Dendritic cell treated with granulocyte-macrophage colony-stimulating factor and Interleukin-4, amounts not matched to agents 40 ng/mL and 50 ng/mL, for 4 days (primary cell): ENCODE results near the gene IL21.
"Not testable (repeated sequence)": the region's sequence is repeated elsewhere in the genome, so short reads cannot be mapped to it uniquely, and the experiment has no call there.

Source experiments
- H3K27ac Mint-ChIP-seq: one replicate; pipeline ENCODE4 v1.8.0; 2022; ENCODE audit warnings: mild to moderate bottlenecking, mixed read lengths
- H3K27me3 Mint-ChIP-seq: one replicate; pipeline ENCODE4 v1.8.0; 2022; ENCODE audit warnings: mild to moderate bottlenecking, mixed read lengths
- H3K36me3 Mint-ChIP-seq: one replicate; pipeline ENCODE4 v1.8.0; 2022; ENCODE audit warnings: low read depth, mixed read lengths
- H3K4me1 Mint-ChIP-seq: one replicate; pipeline ENCODE4 v1.8.0; 2022; ENCODE audit warnings: low read depth, mixed read lengths
- H3K4me3 Mint-ChIP-seq: one replicate; pipeline ENCODE4 v1.8.0; 2022; ENCODE audit warnings: mild to moderate bottlenecking, moderate library complexity, mixed read lengths
- H3K9me3 Mint-ChIP-seq: one replicate; pipeline ENCODE4 v1.8.0; 2022; ENCODE audit warnings: mixed read lengths
- intact Hi-C: fragments of 100-400 bp; cut with micrococcal nuclease; formaldehyde crosslinking; loops from one replicate; pipeline ENCODE4 v1.15.0; 2022

The IL21 gene

DNA sequence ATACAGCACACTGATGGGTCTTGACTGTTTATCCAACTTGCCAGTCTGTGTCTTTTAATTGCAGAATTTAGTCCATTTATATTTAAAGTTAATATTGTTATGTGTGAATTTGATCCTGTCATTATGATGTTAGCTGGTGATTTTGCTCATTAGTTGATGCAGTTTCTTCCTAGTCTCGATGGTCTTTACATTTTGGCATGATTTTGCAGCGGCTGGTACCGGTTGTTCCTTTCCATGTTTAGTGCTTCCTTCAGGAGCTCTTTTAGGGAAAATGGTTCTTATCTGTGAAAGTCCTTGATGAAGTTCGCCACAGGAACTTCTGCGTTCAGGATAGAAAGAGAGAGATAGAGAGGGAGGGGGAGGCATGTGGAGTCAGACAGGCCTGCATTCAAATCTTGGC lies 35.7 kb upstream of the IL21 start:
- intact Hi-C loops, H3K9me3 Mint-ChIP-seq, H3K4me3 Mint-ChIP-seq, H3K36me3 Mint-ChIP-seq, H3K27me3 Mint-ChIP-seq, H3K27ac Mint-ChIP-seq, H3K4me1 Mint-ChIP-seq: not testable (repeated sequence)

DNA sequence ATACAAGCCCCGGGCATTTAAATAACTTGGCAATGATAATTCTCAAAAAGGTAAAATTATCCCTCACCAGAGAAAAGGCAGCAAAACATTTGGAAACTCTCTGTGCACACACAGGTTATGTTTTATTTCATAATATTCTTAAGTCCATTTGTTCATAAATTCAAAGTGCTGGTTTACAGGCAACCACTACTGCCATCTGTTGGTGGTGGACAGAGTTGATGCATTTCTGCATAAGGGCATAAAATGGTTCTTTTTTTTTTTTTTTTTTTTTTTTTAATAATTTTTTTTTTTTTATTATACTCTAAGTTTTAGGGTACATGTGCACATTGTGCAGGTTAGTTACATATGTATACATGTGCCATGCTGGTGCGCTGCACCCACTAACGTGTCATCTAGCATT lies 31.5 kb upstream of the IL21 start:
- intact Hi-C loops: no loop called here
- Mint-ChIP-seq H3K4me1 (no peaks in the 10 kb centered on the region), H3K27ac (no peak overlapping the region), H3K36me3 (no peaks in the 10 kb centered on the region), H3K27me3 (no peaks in the 10 kb centered on the region), H3K4me3 (no peak overlapping the region), H3K9me3 (peaks cover 6% of the 10 kb centered on the region)

DNA sequence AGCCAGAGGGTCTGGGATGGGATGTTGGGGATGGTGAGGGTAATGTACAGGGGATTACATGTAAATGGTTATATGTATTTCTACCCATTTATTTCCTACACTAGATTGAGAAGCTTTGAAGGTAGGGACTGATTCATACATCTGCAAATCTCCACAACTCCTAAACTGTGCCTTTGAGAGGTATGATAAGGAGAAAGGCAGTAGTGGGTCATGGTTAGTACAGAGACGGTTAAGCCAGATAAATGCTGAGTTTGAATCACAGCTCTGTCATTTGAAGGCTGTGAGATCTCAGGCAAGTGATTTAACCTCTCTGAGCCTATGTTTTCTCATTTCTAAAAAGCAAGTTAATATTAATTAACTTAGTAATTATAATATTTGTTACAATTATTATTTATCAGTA lies 29.3 kb upstream of the IL21 start:
- Mint-ChIP-seq H3K27me3 (no peaks in the 10 kb centered on the region), H3K9me3 (no peaks in the 10 kb centered on the region), H3K4me1 (no peaks in the 10 kb centered on the region), H3K36me3 (no peaks in the 10 kb centered on the region), H3K27ac (no peak overlapping the region), H3K4me3 (no peak overlapping the region)
- intact Hi-C loops: no loop called here

DNA sequence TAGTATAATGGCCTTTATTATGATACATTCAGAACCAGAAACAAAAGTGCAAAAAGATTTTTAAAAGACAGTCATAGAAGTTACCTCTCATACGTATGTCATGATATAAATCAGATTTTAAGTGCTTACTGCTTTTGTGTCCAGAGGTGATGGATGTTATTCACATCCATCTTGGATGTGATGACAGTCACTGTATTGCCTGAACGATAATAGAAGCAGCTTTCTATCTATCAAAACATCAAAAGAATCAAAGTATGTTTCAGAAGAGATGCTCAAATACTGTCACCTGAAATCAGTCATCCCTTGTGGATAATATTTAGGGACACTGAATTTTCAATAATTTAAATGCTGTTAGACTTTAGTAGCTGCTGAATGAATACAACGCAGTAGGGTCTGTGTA lies 26.8 kb upstream of the IL21 start:
- Mint-ChIP-seq H3K27me3 (peaks cover 3% of the 10 kb centered on the region), H3K36me3 (no peaks in the 10 kb centered on the region), H3K4me1 (no peaks in the 10 kb centered on the region), H3K9me3 (no peaks in the 10 kb centered on the region), H3K4me3 (no peak overlapping the region), H3K27ac (no peak overlapping the region)
- intact Hi-C loops: no loop called here

DNA sequence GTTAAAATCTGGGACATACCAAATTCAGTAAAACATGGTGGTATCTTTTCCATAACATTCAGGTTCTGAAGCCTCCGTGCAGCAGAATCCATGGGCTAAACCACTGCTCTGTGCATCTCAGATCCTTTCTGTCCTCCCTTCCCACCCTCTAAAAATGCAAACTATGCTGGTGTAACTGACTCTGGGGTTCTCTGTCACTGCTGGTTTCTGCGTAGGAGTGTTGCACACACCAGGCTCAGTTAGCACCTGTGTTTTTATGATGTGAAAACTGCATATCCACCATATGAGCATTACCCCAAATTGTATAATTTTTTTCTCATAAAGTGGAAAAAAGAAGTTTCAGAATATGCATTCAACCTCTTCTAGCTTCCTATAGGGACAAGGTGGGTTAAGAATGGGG lies 22.4 kb upstream of the IL21 start:
- H3K36me3 Mint-ChIP-seq: no peaks in the 10 kb centered on the region
- no peak overlapping the region for H3K27ac Mint-ChIP-seq
- H3K4me1 Mint-ChIP-seq: no peaks in the 10 kb centered on the region
- no peaks in the 10 kb centered on the region for H3K9me3 Mint-ChIP-seq
- intact Hi-C loops: no loop called here
- H3K4me3 Mint-ChIP-seq: no peak overlapping the region
- peaks cover 3% of the 10 kb centered on the region for H3K27me3 Mint-ChIP-seq

DNA sequence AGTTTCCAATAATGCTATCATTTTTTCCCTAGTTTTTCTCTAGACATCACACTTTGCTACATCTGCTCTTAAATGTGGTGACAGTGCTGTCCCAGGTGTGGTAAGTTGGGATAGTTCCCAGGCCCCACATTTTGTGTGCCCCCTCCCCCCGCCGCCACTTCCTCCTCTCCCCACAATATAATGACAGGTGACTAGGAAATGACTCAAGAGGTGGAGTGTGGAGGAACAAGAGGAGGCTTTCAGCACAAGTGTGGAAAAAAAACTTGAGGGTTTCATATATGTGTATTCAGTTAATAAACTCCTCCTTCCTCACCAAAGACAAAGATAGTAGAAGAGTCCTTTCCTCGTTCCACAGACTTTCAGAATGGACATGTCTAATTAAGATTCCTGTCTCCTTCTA lies 18.3 kb upstream of the IL21 start:
- H3K4me1 Mint-ChIP-seq: no peaks in the 10 kb centered on the region
- intact Hi-C loops: no loop called here
- no peaks in the 10 kb centered on the region for H3K9me3 Mint-ChIP-seq
- H3K36me3 Mint-ChIP-seq: no peaks in the 10 kb centered on the region
- H3K4me3 Mint-ChIP-seq: no peak overlapping the region
- H3K27ac Mint-ChIP-seq: no peak overlapping the region
- peaks cover 1% of the 10 kb centered on the region for H3K27me3 Mint-ChIP-seq

DNA sequence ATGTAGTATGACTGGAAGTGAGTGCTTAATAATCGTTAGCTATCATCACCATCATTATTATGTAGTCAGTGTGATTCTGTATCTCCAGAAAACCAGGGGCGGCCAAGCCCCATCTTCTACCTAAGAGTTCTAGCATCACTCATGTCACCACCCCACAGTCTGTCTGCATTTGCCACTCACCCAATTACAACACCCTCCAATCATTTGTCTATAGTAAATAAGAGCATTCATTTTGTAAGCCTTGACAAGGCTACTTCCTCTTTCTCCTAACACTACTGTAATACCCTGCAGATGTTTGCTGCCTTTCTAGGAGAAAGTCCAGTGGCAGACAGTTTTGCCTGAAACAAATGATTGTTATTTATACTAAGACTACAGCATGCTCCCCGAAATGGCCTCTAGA lies 15.8 kb upstream of the IL21 start:
- Mint-ChIP-seq H3K9me3 (no peaks in the 10 kb centered on the region), H3K4me3 (no peak overlapping the region), H3K4me1 (no peaks in the 10 kb centered on the region), H3K27me3 (peaks cover 4% of the 10 kb centered on the region), H3K36me3 (no peaks in the 10 kb centered on the region), H3K27ac (no peak overlapping the region)
- intact Hi-C loops: no loop called here

DNA sequence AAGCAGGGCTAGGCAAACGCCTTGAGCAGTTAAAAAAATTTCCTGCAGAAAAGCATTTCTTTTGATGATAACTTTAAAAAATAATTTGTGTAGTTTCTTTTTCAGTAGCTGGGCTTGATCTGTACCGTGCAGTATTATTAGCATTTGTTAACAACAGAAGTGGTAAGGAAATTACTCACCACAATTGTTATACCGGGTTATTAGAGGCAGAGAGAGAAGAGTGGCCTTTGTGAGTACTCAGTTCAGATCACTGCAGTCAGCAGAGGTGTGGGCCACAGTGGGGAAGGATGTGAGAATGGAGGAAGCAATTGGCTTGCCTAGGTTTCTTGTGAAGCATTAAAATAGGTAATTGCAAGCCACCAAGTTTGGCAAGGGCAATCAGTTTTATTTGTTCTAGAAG lies 14.3 kb upstream of the IL21 start:
- Mint-ChIP-seq H3K36me3 (no peaks in the 10 kb centered on the region), H3K27ac (no peak overlapping the region), H3K9me3 (no peaks in the 10 kb centered on the region), H3K27me3 (peaks cover 4% of the 10 kb centered on the region), H3K4me3 (no peak overlapping the region), H3K4me1 (no peaks in the 10 kb centered on the region)
- intact Hi-C loops: no loop called here

DNA sequence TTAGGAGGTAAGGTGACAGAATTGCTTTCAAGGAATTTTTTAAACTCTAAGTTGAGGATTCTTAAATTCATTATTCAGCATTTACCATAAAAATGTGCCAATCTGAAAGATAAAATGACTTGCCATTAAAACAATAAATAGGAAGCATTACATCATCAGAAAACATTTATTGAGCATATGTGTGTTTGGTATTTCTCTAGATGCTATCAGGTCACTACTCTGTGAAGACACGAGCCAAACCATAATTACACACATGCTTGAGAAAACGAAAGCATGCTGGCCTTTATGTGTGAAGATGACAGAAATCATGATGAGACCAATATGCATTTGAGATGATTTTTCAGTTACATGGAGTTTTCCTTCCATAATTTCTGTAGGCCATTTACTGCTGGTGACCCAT lies 12.3 kb upstream of the IL21 start:
- no peak overlapping the region for H3K4me3 Mint-ChIP-seq

DNA sequence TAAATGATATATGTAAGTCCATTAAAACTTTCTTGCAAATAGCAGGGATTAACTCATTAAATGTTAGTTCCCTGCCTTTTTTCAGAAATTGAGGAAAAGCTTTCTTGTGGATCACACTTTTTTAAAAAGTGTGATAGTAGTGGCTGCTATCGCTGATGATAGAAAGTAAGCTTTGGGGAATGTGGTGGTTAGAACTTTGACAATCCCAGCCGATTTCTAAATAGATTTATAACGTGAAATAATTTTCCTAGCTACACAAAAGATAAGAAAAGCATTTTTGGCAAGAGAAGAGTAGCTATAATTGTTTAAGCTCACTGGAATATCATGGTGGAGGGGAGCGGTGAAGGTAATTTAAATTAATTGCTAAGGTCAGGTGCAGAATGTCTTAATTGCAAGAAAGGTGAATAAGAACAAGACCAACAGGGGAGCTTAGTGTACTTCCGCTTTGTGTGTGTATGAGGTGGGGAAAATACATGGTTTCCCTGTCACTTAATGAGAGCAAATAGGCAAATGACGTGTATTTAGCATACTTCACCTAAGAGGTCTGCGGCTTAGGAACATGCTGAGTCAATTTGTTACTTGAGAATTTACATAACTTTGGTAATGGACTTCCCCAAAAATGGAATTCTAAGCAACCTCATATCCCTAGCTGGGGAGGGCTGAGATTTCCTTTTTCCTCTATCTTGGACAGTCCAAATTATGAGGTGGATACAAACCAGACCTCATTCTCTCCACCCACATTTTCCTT lies 11.7 kb upstream of the IL21 start:
- Mint-ChIP-seq H3K9me3 (no peaks in the 10 kb centered on the region), H3K27ac (no peak overlapping the region), H3K4me1 (peaks cover 5% of the 10 kb centered on the region), H3K27me3 (peaks cover 4% of the 10 kb centered on the region), H3K4me3 (no peak overlapping the region), H3K36me3 (no peaks in the 10 kb centered on the region)
- intact Hi-C loops: no loop called here

More for the DNA sequence above, 12.3 kb upstream of the IL21 start:
- no peaks in the 10 kb centered on the region for H3K9me3 Mint-ChIP-seq
- no peaks in the 10 kb centered on the region for H3K36me3 Mint-ChIP-seq
- no peak overlapping the region for H3K27ac Mint-ChIP-seq
- H3K4me1 Mint-ChIP-seq: peaks cover 5% of the 10 kb centered on the region
- intact Hi-C loops: no loop called here
- peaks cover 4% of the 10 kb centered on the region for H3K27me3 Mint-ChIP-seq

DNA sequence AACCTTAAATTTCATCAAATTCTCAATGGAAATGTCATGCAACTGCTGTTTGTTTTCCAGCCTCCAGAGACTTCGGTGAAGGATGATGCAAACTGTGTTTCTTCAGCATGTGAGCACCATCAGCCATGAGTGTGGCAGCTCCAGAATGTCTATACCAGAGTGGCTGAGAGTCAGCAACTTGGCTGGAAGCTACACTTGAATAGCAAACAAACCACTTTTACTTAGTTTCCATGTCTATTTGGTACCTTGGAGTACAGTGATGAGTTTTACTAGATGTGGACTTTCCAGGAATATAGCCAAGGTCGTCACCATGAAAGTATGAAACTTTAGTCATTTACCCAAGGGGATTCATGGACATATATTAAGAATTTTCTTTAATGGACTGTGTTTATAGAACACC lies 4.3 kb upstream of the IL21 start:
- Mint-ChIP-seq H3K27ac (no peak overlapping the region), H3K4me1 (peaks cover 5% of the 10 kb centered on the region), H3K9me3 (no peaks in the 10 kb centered on the region), H3K36me3 (no peaks in the 10 kb centered on the region), H3K4me3 (no peak overlapping the region), H3K27me3 (no peaks in the 10 kb centered on the region)
- intact Hi-C loops: no loop called here

DNA sequence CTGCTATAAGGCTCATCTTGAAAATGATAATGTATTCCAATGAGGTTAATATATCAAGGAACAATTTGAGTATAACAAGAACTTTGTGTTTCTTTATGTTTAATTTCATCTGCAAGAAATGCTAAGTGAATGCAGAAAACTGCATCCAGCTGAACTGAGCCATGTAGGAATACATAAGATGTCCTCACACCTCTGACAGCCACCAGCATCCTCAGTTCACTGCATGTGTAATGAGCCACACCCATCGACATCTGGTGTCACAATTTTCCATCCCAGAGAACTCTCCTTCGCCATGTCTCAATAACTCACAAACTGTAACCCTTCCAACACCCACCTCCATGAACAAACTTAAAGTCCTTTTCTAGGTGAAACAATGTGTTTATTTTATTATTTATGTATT lies 3.3 kb upstream of the IL21 start:
- Mint-ChIP-seq H3K4me3 (no peak overlapping the region), H3K9me3 (no peaks in the 10 kb centered on the region), H3K36me3 (no peaks in the 10 kb centered on the region), H3K27me3 (no peaks in the 10 kb centered on the region), H3K27ac (no peak overlapping the region), H3K4me1 (no peaks in the 10 kb centered on the region)
- intact Hi-C loops: no loop called here

DNA sequence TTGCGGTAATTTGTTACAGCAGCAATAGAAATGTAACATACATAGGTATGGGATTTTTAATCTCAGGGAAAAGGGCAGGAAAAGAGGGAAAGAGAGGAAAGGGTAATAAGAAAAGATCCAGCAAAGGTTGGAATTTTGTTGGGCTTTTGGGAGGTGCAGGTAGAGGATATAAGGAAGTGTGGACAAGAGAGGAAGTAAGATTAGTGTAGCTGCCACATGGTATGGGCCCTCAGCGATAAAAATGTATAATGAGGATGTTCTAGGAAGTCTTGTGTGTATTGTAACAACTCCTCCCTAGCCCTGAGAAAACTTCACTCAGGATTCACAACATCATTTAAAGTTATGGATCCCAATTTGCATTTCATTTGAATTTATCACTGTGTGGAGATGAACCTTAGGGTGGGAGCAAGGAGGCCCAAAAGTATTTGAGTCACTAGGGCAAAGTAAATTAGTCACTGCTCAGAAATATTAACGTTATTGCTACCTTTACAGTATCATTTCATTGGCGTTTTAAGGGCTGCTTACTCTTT lies 2.8 kb upstream of the IL21 start:
- Mint-ChIP-seq H3K27me3 (no peaks in the 10 kb centered on the region), H3K4me3 (no peak overlapping the region), H3K4me1 (no peaks in the 10 kb centered on the region), H3K36me3 (no peaks in the 10 kb centered on the region), H3K9me3 (no peaks in the 10 kb centered on the region), H3K27ac (no peak overlapping the region)
- intact Hi-C loops: no loop called here

DNA sequence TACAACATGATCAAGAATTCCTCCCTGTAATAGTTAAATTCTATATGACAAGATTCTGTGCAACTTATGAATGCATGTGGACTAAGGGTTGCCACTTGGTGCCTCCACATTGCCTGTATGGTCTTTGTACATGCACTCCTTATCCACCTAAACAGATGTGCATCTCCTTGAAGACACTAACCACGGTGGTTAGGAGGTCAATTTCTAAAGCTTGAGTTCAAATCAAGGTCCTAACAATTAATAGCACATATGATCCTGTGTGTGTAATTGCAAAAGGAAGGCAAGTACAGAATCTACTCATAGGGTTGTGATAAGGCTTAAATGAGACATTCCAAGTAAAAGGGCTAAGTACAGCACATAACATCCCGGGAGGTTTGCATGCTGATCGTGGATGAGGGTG lies 1.5 kb upstream of the IL21 start:
- no peak overlapping the region for H3K4me3 Mint-ChIP-seq
- H3K36me3 Mint-ChIP-seq: no peaks in the 10 kb centered on the region
- no peaks in the 10 kb centered on the region for H3K9me3 Mint-ChIP-seq
- no peak overlapping the region for H3K27ac Mint-ChIP-seq
- no peaks in the 10 kb centered on the region for H3K4me1 Mint-ChIP-seq
- intact Hi-C loops: no loop called here
- no peaks in the 10 kb centered on the region for H3K27me3 Mint-ChIP-seq

DNA sequence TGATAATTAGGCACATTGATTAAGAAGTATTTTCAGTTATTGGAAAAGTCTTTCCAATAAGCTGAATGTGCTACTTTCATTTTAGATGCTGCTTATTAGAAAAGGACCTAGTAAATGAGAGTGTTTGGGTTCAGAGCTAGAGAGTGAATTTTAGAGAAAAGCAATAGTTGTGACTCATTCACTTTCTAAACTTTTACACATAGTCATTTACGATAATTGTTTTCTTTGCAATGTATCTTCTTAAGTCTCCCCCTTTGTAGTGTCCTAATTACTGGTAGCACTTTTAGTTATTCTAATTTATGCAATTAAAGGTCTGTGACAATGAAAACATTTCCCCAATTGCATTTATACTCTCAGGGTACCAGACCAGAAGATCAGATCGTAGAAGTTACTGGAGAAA lies 1.3 kb downstream of the IL21 start:
- Mint-ChIP-seq H3K4me3 (no peak overlapping the region), H3K4me1 (no peaks in the 10 kb centered on the region), H3K9me3 (no peaks in the 10 kb centered on the region), H3K27me3 (no peaks in the 10 kb centered on the region), H3K27ac (no peak overlapping the region), H3K36me3 (no peaks in the 10 kb centered on the region)
- intact Hi-C loops: no loop called here
